SHP77 (cell line): Measurements from ENCODE around the gene HOMER1.

Experiments used
- DNase-seq, 2 experiments: peaks; one replicate each; lab custom pipeline; 2025; lab: John Stamatoyannopoulos, UW

The HOMER1 gene

DNA sequence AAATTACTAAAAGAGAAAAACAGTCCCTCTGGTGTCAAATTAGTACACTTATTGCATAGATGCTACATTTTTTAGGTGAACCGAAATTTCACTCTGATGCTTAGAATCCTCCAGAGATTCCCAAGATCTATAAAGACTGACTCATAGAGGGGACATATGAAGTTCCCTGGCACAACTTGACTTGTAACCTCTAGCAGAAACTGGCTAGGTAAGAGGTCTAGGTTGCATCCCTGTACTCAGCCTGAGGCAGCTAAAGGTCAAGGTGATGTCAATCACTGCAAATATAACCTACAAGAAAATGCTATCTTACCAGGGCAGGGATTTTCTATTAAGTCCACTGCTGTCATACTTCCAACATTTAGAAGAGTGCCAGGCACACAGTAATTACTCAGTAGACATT, 24.2 kb downstream of the HOMER1 start:
- DNase-seq, result no peak

DNA sequence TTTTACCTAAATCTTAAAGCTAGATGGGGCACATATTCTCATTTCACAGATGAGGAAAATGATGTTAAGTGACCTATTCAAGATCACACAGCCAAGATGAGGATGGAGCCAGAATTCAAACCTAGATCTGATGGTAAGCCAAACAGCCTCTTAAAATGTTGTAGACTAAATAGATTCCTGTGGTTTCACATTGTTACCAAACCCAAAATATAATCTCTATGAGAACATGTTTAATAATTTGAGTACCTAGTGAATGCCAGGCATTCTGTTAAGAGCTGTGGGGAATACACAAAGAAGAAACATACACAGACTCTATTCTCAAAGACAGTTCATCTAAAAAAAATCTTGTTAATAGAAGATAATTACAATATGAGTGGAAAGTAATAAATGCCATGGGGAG, 25.2 kb downstream of the HOMER1 start:
- no peak for DNase-seq

GRCh38 chr5:79488058-79488457, 25.9 kb downstream of the HOMER1 start:
- DNase-seq, result no peak

DNA sequence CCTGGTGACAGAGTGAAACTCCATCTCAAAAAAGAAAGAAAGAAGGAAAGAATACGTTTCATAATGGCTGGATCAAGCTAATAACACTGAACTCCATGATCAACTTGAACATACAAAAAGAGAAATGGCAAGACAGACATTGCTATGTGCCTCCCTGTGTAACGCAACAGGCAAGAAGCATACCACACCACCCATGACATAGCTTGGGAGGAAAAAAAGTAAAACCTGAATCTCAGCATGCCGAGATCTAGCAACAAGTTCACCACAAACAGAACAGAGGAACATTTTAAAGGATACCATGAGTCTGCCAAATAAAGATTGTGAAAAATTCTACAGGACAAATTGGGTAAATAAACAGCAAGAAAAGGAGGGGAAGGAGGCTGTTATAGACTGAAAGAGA, 26.7 kb downstream of the HOMER1 start:
- DNase-seq, result no peak

DNA sequence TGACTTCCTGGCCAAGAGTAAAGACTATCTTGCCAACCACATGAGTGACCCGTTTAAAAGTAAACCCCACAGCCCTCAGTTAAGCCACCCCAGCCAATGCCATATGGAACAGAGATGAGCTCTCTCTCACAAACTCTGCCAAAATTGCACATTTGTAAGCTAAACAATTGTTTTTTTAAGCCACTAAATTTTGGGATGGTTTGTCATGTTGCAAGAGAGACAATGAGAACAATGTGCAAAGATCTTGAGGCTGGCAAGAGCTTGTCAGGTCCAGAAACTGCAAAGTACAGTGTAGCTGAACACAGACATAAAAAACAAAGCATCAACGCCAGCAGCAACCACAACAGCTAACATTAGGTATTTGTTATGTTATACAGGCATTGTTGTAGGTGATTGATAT, 27.8 kb downstream of the HOMER1 start:
- no peak for DNase-seq

DNA sequence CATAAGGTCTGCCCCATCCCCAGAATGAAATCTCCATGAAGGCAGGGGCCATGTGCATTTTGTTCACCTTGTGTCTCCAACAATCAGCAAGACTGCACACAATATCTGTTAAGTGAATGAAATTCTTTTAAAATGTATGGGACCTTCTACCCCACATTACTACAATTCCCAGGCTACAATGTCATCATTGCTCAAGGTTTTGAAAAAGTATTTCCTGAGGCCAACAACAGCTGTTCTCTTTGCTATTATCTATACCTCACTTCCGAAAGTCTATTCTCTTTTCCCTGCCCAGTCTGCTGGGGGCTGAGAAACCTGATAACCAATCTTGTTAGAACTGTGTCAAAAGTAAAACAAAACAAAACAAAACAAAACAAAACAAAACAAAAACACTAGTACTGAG, 29.2 kb downstream of the HOMER1 start:
- DNase-seq, result no peak

- DNase-seq, result no peak
Observed at GRCh38 chr5:79481574-79481973, 32.4 kb downstream of the HOMER1 start.

- DNase-seq, result no peak
Observed at GRCh38 chr5:79480991-79481390, 32.9 kb downstream of the HOMER1 start.

DNA sequence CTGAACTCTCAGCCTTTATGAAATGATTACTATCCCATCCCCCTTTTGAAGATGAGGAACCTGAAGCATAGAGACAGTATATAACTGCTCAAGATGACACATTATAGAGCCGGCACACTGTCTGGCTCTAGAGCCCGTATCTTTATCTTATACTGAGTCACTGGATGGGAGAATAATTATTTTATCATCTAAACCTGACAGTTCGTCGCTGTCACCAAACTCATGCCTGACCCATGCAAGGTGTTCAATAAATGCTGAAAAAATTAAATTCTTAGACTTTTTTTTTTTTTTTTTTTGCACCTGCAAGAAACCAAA, 38.8 kb downstream of the HOMER1 start:
- no peak for DNase-seq

- no peak for DNase-seq
Observed at GRCh38 chr5:79474367-79475151, 39.4 kb downstream of the HOMER1 start.

GRCh38 chr5:79471556-79471955, 42.4 kb downstream of the HOMER1 start:
- no peak for DNase-seq

- DNase-seq, result no peak
Observed at GRCh38 chr5:79464695-79465332, 49.1 kb downstream of the HOMER1 start.

- DNase-seq, result no peak
Observed at GRCh38 chr5:79464278-79464677, 49.7 kb downstream of the HOMER1 start.

DNA sequence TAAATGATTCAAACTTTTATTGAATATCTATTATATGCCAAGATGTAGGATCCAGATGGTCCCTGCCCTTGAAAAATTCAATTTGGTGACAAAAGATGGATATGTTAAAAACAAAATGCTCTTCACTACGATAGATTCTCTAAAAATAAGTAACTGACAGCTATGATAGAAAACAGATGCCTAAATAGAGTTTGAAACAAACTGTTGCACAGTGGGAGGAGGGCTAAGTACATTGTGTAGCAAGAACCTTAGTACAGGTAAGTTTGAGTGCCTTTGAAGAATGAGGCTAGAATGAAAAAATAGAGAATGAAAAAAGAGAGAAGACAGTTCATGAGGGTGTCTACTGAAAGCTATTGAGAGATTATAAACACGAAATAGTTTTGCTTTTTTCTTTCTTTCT, 54.3 kb downstream of the HOMER1 start:
- DNase-seq, result no peak

- DNase-seq, result no peak
Observed at GRCh38 chr5:79456890-79457583, 56.9 kb downstream of the HOMER1 start.

DNA sequence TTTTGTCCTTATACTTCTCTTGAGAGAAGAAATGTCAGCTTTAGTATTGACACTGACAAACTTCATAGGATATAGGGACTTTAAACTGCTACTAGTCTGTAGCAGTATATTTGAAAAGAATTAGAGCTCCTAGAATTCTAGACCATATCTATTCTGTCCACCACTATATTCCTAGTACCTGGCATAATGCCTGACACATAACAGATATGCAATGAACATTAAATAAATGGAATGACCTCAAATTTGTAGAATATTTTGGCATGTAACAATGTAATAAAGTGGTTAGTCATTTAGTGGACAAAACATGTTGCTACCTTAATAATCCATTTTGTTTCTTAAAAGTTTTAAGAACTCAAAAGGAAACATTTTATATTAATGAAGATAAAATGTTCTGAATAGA, 57.5 kb downstream of the HOMER1 start:
- DNase-seq, result no peak

DNA sequence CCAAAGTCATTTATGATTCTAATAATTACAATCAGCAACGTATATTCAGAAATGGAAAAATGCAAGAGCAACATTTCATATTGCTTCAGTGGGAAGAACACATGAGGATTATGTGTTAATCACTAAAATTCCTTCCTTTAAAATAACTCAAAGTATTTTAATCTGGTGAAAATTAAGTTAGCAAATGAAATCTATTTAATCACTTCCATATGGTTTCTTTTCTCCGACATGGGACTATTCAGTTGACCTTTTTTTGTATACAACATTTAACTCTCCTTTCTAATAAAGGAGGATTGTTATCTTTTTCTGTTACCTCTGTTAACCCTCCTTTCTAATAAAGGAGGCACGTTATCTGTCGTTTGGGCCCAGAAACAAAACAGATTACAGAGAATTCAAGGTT, 59.9 kb downstream of the HOMER1 start:
- no peak for DNase-seq

GRCh38 chr5:79448336-79448735, 65.6 kb downstream of the HOMER1 start:
- DNase-seq, result no peak

DNA sequence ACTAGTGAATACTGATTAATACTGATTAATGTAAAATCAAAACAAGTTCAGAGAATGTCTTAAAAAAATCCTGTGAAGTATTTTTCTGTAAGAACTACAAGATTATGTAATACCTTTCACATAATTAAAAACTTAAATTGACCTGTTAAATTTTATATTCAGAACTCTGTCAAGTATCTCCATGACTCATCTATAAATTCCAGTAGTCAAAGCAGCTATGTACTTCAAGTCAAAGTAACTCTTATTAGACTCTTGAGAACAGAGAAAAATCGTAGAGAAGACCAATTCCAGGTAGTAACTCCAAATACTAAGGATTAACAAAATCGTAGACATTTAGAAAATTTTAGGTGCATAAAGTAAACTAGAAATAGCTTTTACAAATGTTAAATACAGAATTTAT, 77.1 kb downstream of the HOMER1 start:
- DNase-seq, result no peak

- DNase-seq, result no peak
Observed at GRCh38 chr5:79436224-79436623, 77.7 kb downstream of the HOMER1 start.

- DNase-seq, result no peak
Observed at GRCh38 chr5:79430196-79430595, 83.7 kb downstream of the HOMER1 start.

GRCh38 chr5:79423296-79423695, 90.6 kb downstream of the HOMER1 start:
- no peak for DNase-seq

GRCh38 chr5:79420248-79420647, 93.7 kb downstream of the HOMER1 start:
- no peak for DNase-seq
